Testis (tissue), 2 donors: Measurements from ENCODE around the gene SLF2.

ENCODE experiments used
- CTCF ChIP-seq, 3 experiments: fragments of 450-650 bp in 2 of 3; fragments of 200-600 bp in 1 of 3; sonication (generic) in 1 of 3; IDR thresholded peaks; one replicate each; pipeline ENCODE4 v1.5.1; 2016 to 2019; ENCODE audit warnings: antibody characterized with exemption in 3 of 3, mild to moderate bottlenecking in 2 of 3, moderate library complexity in 1 of 3
- POLR2A ChIP-seq: fragments of 450-650 bp; IDR thresholded peaks from one replicate; pipeline ENCODE4 v1.6.1; 2017; ENCODE audit warnings: antibody characterized with exemption, mild to moderate bottlenecking, moderate library complexity

GRCh38 chr10:100897976-100898375, 14.8 kb upstream of the SLF2 start:
- TF ChIP-seq CTCF (IDR thresholded peaks at IDR 0.05) = no peak
- no peak for TF ChIP-seq POLR2A
